HepG2 (cell line): ENCODE data around the gene MAP3K14. TPM values are rescaled to one million over a fixed set of nuclear protein-coding genes. Genes with fewer than 3 reads are reported as not detected.

Source experiments
- CAMTA2 ChIP-seq: sonication (generic); formaldehyde crosslinking; IDR thresholded peaks from 2 replicates; pipeline ENCODE4 v1.4.0; 2020; ENCODE audit warnings: mild to moderate bottlenecking, missing genetic modification reagents, borderline replicate concordance
- FOXP1 ChIP-seq, 2 experiments: fragments of 450-650 bp in 1 of 2; IDR thresholded peaks; 2 replicates each; pipeline ENCODE4 v1.6.1; 2017 to 2018; ENCODE audit warnings: antibody characterized with exemption in 1 of 2
- HDAC1 ChIP-seq: sonication (generic); formaldehyde crosslinking; IDR thresholded peaks from 2 replicates; pipeline ENCODE4 v1.5.1; 2020; ENCODE audit warnings: mild to moderate bottlenecking, missing genetic modification reagents
- NFKB2 ChIP-seq: sonication (generic); formaldehyde crosslinking; IDR thresholded peaks from 2 replicates; pipeline ENCODE4 v1.4.0; 2020; ENCODE audit warnings: missing genetic modification reagents, borderline replicate concordance
- PTBP1 ChIP-seq: fragments of 200-400 bp; formaldehyde crosslinking; IDR thresholded peaks from 2 replicates; pipeline ENCODE4 v1.6.1; 2018; ENCODE audit warnings: low read length, low read depth; ENCODE audit not compliant: poor library complexity, severe bottlenecking
- RCOR2 ChIP-seq: IDR thresholded peaks from 2 replicates; pipeline ENCODE4 v1.6.1; 2016; ENCODE audit warnings: missing biosample characterization, missing genetic modification reagents
- SAP130 ChIP-seq: IDR thresholded peaks from 2 replicates; pipeline ENCODE4 v1.6.1; 2016; ENCODE audit warnings: low read depth
- SIX4 ChIP-seq: sonication (generic); formaldehyde crosslinking; IDR thresholded peaks from 2 replicates; pipeline ENCODE4 v1.4.0; 2020; ENCODE audit warnings: missing genetic modification reagents
- SNAPC5 ChIP-seq: sonication (generic); formaldehyde crosslinking; IDR thresholded peaks from 2 replicates; pipeline ENCODE4 v1.8.1; 2023; ENCODE audit warnings: mild to moderate bottlenecking, missing genetic modification reagents, borderline replicate concordance
- TBX2 ChIP-seq: sonication (generic); formaldehyde crosslinking; IDR thresholded peaks from 2 replicates; pipeline ENCODE4 v1.5.0; 2020; ENCODE audit warnings: missing genetic modification reagents, mild to moderate bottlenecking, borderline replicate concordance
- ZFP91 ChIP-seq: sonication (generic); formaldehyde crosslinking; IDR thresholded peaks from 2 replicates; pipeline ENCODE4 v1.9.0; 2022; ENCODE audit warnings: missing genetic modification reagents, mild to moderate bottlenecking, borderline replicate concordance
- ZNF224 ChIP-seq: sonication (generic); formaldehyde crosslinking; IDR thresholded peaks from 2 replicates; pipeline ENCODE4 v1.5.0; 2020; ENCODE audit warnings: mild to moderate bottlenecking, missing genetic modification reagents
- ZNF644 ChIP-seq: IDR thresholded peaks from 2 replicates; pipeline ENCODE4 v1.6.1; 2016; ENCODE audit warnings: low read depth
- ZNF646 ChIP-seq: sonication (generic); formaldehyde crosslinking; IDR thresholded peaks from 2 replicates; pipeline ENCODE4 v1.9.0; 2021; ENCODE audit warnings: mild to moderate bottlenecking, missing genetic modification reagents
- ZSCAN22 ChIP-seq: sonication (generic); formaldehyde crosslinking; IDR thresholded peaks from 2 replicates; pipeline ENCODE4 v1.4.0; 2020; ENCODE audit warnings: mild to moderate bottlenecking, missing genetic modification reagents
- polyA plus RNA-seq, 8 experiments: library from polyadenylated mRNA; depleted of rRNA in 3 of 8; stranded (reverse) in 7 of 8; unstranded in 1 of 8; fragments of >200 nt; fragmentation: Illumina TruSeq in 4 of 8; extraction: Trizol in 4 of 8; gene quantifications; 2 replicates each; pipeline versions ENCODE4 v1.2.1 to v1.2.3, GENCODE V29; 2011 to 2016; ENCODE audit warnings: low read depth in 4 of 8, missing spikeins in 1 of 8, mixed read lengths in 1 of 8; ENCODE audit not compliant: insufficient read depth in 1 of 8
- total RNA-seq, 5 experiments: library from RNA; depleted of rRNA; stranded (reverse); fragments of >200 nt; fragmentation: Illumina TruSeq; extraction: Trizol; gene quantifications; 2 replicates each; pipeline ENCODE4 v1.2.3, GENCODE V29; 2016; ENCODE audit warnings: low read depth in 1 of 5
- TF ChIP-seq, protein P1 (sequence below): fragments of 450-650 bp; IDR thresholded peaks from 2 replicates; pipeline ENCODE4 v1.6.1; 2017; ENCODE audit warnings: mild to moderate bottlenecking

Gene MAP3K14
- total and polyA plus RNA-seq, 2 of the 13 experiments (the other 11 are each of a cell fraction or from before 2014, with no cell fraction given): 2.6 TPM

DNA sequence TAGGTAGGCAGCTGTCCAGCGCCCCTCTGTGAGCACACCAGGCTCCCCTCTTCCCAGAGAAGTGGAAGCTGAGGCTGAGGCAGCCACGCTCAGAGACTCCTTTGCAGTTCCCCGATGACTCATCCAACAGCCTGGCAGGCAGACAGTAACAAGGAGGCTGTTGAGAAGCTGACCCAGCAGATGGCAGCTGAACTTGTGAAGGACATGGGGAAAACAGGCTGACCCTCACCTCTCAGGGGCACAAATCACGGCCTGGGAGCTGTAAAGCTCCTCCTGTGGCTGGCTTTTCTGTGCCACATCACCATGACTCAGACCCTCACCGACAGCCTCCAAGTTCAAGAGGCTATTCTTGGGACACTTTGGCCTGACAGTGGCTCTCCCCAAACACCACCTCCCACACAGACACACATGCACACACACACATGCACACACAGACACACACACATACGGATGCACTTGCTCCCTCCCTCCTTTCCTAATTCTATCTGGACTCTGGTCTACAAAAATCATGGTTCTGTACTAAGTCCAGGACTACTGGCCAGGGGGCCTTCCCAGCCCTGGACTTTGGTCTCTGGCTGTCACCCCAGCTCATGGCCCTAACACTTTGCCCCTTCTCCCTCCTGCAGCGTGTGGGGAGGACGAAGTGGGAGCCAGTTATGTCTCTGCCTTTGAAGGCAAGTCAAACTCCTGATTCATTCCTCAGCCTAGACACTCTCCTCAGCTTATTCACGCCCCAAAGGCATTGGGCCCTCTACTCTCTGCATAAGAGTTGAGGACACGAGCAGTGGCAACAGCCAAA lies 23.2 kb downstream of the MAP3K14 start (continued):
- TF ChIP-seq ZNF646 (CRISPR knock-in tag): peak; percentile 48; the same call in 1 of the 2 replicates
- no peak for TF ChIP-seq SNAPC5 (CRISPR knock-in tag)
- TF ChIP-seq SAP130 (CRISPR knock-in tag): peak; percentile 39; the same call in 1 of the 2 replicates
- peak; percentile 45 for TF ChIP-seq TBX2
- TF ChIP-seq ZFP91 (CRISPR knock-in tag): no peak; the same call in 1 of the 2 replicates
- no peak for TF ChIP-seq NFKB2
- 0 out of 2 replicates have a peak, but pooled peaks have one; percentile 20 for TF ChIP-seq RCOR2 (CRISPR knock-in tag)
- no peak for TF ChIP-seq SIX4 (CRISPR knock-in tag)
- 0 out of 2 replicates have a peak, but pooled peaks have one; percentile 34 for TF ChIP-seq HDAC1 (CRISPR knock-in tag)
- TF ChIP-seq CAMTA2 (CRISPR knock-in tag): 0 out of 2 replicates have a peak, but pooled peaks have one; percentile 22
- TF ChIP-seq ZNF644 (CRISPR knock-in tag): no peak; the same call in 1 of the 2 replicates
- TF ChIP-seq FOXP1 (IDR thresholded peaks at IDR 0.05): 0 out of 2 replicates have a peak, but pooled peaks have one; percentile 20
- no peak for TF ChIP-seq FOXP1 (CRISPR knock-in tag; IDR thresholded peaks at IDR 0.05)
- TF ChIP-seq ZNF224: no peak
- no peak for TF ChIP-seq ZSCAN22
- no peak for TF ChIP-seq PTBP1
- TF ChIP-seq, protein P1, sequence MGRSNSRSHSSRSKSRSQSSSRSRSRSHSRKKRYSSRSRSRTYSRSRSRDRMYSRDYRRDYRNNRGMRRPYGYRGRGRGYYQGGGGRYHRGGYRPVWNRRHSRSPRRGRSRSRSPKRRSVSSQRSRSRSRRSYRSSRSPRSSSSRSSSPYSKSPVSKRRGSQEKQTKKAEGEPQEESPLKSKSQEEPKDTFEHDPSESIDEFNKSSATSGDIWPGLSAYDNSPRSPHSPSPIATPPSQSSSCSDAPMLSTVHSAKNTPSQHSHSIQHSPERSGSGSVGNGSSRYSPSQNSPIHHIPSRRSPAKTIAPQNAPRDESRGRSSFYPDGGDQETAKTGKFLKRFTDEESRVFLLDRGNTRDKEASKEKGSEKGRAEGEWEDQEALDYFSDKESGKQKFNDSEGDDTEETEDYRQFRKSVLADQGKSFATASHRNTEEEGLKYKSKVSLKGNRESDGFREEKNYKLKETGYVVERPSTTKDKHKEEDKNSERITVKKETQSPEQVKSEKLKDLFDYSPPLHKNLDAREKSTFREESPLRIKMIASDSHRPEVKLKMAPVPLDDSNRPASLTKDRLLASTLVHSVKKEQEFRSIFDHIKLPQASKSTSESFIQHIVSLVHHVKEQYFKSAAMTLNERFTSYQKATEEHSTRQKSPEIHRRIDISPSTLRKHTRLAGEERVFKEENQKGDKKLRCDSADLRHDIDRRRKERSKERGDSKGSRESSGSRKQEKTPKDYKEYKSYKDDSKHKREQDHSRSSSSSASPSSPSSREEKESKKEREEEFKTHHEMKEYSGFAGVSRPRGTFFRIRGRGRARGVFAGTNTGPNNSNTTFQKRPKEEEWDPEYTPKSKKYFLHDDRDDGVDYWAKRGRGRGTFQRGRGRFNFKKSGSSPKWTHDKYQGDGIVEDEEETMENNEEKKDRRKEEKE: no peak
